ENCODE data around the gene LINC00305. TPM values are rescaled to one million over a fixed set of nuclear protein-coding genes. Genes with fewer than 3 reads are reported as not detected.

LINC00305 gene
- total RNA-seq, 2 donors from 2014 or later = not detected

DNA sequence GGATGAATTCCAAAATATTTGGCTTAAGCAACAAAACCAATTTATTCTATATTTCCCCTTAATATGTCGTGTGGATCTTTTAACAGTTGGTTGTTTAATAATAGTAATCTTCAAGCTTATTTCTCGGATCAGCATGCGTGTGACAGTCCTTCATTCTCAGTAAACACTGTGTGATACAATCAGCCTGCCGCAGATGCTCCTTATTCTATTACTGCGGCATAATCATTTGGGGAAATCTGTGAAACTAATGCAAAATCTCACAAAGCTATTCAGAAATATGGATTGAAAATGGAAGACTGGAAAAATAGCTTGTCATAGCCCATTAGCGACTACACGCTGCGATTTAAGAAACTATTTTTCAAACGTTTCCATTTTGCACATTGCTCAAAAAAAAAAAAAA is 36.9 kb downstream of the LINC00305 start:
- ATAC-seq (no peak), DNase-seq (no peak)
- no peaks in the 10 kb centered on the region for H3K27me3 ChIP-seq
- H3K9me3 ChIP-seq = no peaks in the 10 kb centered on the region
- H3K27ac ChIP-seq = no peak overlapping the region
- H3K36me3 ChIP-seq (replicated peaks in 1 of 2; ENCODE audit: insufficient read depth in 1 of 2, low read depth in 2 of 2) = no peaks in the 10 kb centered on the region
- H3K4me1 ChIP-seq = no peaks in the 10 kb centered on the region
- WGBS, 2 donors = 72 to 74% methylated on average over 9 of the region's 9 CpGs
- no peak for TF ChIP-seq CTCF (IDR thresholded peaks at IDR 0.05)
- no peak for TF ChIP-seq POLR2A (IDR thresholded peaks at IDR 0.05)
- intact Hi-C loops (cut with DNase I) = no loop called here
- no peak overlapping the region for H3K4me3 ChIP-seq

DNA sequence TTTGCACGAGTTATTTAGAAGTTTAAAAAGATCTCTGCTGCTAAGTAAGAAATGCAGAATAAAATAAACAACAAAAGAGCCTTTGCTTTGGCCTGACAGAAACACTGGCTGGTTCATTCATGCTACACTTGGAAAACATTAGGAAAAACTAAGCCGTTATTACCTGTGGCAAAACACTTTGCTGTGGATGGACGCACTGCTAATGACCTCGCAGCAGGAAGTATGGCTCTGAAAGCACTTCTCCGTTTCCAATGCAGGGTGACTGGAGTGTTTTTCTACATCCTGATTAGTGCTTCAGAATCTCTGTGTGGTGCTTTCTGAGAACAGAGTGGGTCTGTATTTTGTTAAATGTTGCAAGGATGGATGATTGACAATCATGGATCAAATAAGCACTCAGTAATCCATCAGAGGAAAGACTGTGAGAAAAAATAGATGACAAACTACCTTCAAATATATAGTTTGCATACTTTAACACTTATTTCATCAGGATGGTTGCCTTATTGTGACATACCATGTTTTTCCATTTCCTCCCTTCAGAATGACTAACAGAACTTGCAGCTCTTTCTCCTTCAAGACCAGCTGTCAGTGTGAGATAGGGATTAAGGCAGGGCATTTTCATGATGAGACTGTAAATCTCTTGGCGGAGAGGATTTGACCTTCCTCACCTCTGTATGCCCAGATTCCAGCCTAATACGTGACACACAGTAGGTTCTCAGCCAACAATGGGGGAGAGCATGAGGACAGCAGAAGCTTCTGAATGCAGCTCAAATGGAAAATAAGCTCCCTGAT is 38.0 kb downstream of the LINC00305 start:
- DNase-seq (no peak), ATAC-seq (no peak)
- Histone ChIP-seq H3K36me3 (replicated peaks in 1 of 2; ENCODE audit: insufficient read depth in 1 of 2, low read depth in 2 of 2) (no peaks in the 10 kb centered on the region), H3K4me3 (no peak overlapping the region), H3K27me3 (no peaks in the 10 kb centered on the region), H3K27ac (no peak overlapping the region), H3K9me3 (no peaks in the 10 kb centered on the region), H3K4me1 (no peaks in the 10 kb centered on the region)
- intact Hi-C loops (cut with DNase I) = no loop called here
- no peak for TF ChIP-seq POLR2A (IDR thresholded peaks at IDR 0.05)
- TF ChIP-seq CTCF (IDR thresholded peaks at IDR 0.05) = no peak
- WGBS, 2 donors = 47 to 50% methylated on average over 7 of the region's 7 CpGs

DNA sequence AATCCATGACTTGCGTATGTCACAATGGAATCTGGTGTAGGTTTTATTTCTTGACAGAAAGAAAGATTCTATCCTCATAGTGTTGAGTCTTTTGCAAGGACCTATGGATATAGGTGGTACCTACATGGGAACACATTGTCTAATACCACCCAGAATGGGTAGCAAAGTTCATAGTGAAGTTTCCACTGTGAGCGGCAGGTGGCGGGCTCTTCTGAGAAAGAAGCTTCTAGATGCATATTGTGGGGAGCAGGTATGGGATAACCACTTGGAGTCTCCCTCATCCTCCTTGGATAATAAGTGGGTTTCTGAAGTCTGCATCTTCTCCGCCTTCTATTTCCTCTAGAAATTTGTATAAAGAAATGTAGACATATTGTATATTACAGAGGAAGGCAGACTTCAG is 44.9 kb downstream of the LINC00305 start:
- Histone ChIP-seq H3K4me3 (no peak overlapping the region), H3K36me3 (replicated peaks in 1 of 2; ENCODE audit: insufficient read depth in 1 of 2, low read depth in 2 of 2) (no peaks in the 10 kb centered on the region), H3K27me3 (no peaks in the 10 kb centered on the region), H3K4me1 (no peaks in the 10 kb centered on the region), H3K27ac (no peak overlapping the region), H3K9me3 (no peaks in the 10 kb centered on the region)
- DNase-seq = peak in 1 of 4 donors; percentile 9
- TF ChIP-seq POLR2A (IDR thresholded peaks at IDR 0.05) = no peak
- peak in 1 of 7 experiments; percentile 16 for TF ChIP-seq CTCF (IDR thresholded peaks at IDR 0.05)
- no peak for ATAC-seq
- WGBS, 2 donors = 83 to 84% methylated on average over 4 of the region's 4 CpGs
- intact Hi-C loops (cut with DNase I) = no loop called here

DNA sequence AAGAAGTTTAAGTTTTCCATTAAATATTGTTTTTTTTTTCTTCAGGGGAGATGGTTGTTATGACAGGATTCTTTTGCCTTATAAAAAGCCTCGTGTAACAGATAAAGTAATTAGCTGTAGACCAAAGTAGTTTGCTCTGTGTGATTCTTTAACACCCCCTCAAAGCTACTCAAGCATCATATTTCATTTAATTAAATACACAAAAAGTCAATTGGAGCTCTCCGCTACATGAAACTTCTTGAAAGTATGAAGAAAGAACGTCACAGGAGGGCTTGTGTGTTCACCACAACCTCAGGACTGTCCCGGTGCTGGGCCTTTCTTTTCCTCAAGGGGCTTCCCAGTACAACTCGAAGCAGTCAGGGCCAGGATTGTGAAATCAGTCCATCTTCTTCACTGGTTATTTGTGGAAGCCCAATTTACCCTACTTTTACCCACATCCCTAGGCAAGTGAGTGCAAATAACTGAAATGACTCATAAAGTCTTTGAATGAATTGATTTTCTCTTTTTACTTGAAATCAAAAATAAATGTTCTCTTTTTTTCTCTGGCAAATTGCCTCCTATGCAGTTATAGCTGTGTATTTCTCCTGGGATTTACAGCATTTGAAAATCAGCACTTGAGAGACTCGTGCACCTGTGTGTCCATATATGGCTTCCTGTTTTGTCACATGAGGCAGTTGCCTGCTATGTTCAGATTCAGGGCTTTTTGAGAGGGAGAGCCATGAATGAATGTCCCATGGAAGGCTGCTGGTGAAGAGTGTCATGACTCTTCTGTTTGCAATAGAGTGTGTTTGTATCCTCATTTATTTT is 48.6 kb downstream of the LINC00305 start:
- WGBS, 2 donors = 42 to 47% methylated on average over 6 of the region's 6 CpGs
- H3K4me1 ChIP-seq = no peaks in the 10 kb centered on the region
- no peaks in the 10 kb centered on the region for H3K36me3 ChIP-seq (replicated peaks in 1 of 2; ENCODE audit: insufficient read depth in 1 of 2, low read depth in 2 of 2)
- DNase-seq (no peak), ATAC-seq (no peak)
- no peak for TF ChIP-seq POLR2A (IDR thresholded peaks at IDR 0.05)
- no peak for TF ChIP-seq CTCF (IDR thresholded peaks at IDR 0.05)
- H3K27me3 ChIP-seq = no peaks in the 10 kb centered on the region
- intact Hi-C loops (cut with DNase I) = no loop called here
- H3K9me3 ChIP-seq = no peaks in the 10 kb centered on the region
- H3K27ac ChIP-seq = no peak overlapping the region
- H3K4me3 ChIP-seq = no peak overlapping the region
